PC-3 (cell line): ENCODE data around the gene RERG. TPM values are rescaled to one million over a fixed set of nuclear protein-coding genes. Genes with fewer than 3 reads are reported as not detected.

ENCODE experiments used
- ATAC-seq: fragments of 200-7000 bp; cut with Tn5 transposase; 2 replicates; pipeline ENCODE4 v1.9.1; 2020; ENCODE audit warnings: mild to moderate bottlenecking, moderate library complexity
- BruUV-seq: library from RNA; stranded (reverse); fragments of 400-500 nt; replicated peaks from 2 replicates; lab custom pipeline; 2021; lab: Mats Ljungman, UMichigan
- CTCF ChIA-PET: fragments of 300-600 bp; sonication (Branson Sonifier 250); formaldehyde crosslinking; loops from one replicate; lab custom pipeline; 2022; ENCODE audit warnings: antibody characterized with exemption; lab: Charles Lee
- POLR2A ChIA-PET: fragments of 300-600 bp; sonication (Branson Sonifier 250); formaldehyde crosslinking; loops from one replicate; lab custom pipeline; 2022; ENCODE audit warnings: antibody characterized with exemption; ENCODE audit not compliant: unreplicated experiment; lab: Charles Lee
- DNase-seq: peaks from one replicate; pipeline ENCODE4 v3.0.0-alpha.2; 2015
- H2AFZ ChIP-seq: fragments of 300-600 bp; sonication (generic); 2 replicates; pipeline ENCODE4 v1.6.0; 2016; ENCODE audit warnings: antibody characterized with exemption, low read length
- H3F3A ChIP-seq: fragments of 300-600 bp; sonication (generic); one replicate; pipeline ENCODE4 v1.6.0; 2017; ENCODE audit warnings: antibody characterized with exemption, low read length, control low read depth, mild to moderate bottlenecking; ENCODE audit not compliant: unreplicated experiment
- H3K27ac ChIP-seq: fragments of 300-600 bp; sonication (generic); 2 replicates; pipeline ENCODE4 v1.5.1; 2016; ENCODE audit warnings: mild to moderate bottlenecking, low read length
- H3K27me3 ChIP-seq: fragments of 300-600 bp; sonication (generic); 2 replicates; pipeline ENCODE4 v1.6.1; 2016; ENCODE audit warnings: low read length, mixed read lengths
- H3K36me3 ChIP-seq: fragments of 300-600 bp; sonication (generic); 2 replicates; pipeline ENCODE4 v1.6.1; 2016; ENCODE audit warnings: low read depth, mixed run types, low read length, mixed read lengths
- H3K4me1 ChIP-seq: fragments of 300-600 bp; sonication (generic); 2 replicates; pipeline ENCODE4 v1.5.1; 2016; ENCODE audit warnings: low read length; ENCODE audit not compliant: insufficient read depth
- H3K4me2 ChIP-seq: fragments of 300-600 bp; sonication (generic); 2 replicates; pipeline ENCODE4 v1.6.0; 2016; ENCODE audit warnings: low read length
- H3K4me3 ChIP-seq: fragments of 300-600 bp; sonication (generic); 2 replicates; pipeline ENCODE4 v1.5.1; 2016; ENCODE audit warnings: mild to moderate bottlenecking, low read length, mixed read lengths
- H3K79me2 ChIP-seq: fragments of 300-600 bp; sonication (generic); 2 replicates; pipeline ENCODE4 v1.6.1; 2017; ENCODE audit warnings: low read length, mixed read lengths
- H3K9ac ChIP-seq: fragments of 300-600 bp; sonication (generic); 2 replicates; pipeline ENCODE4 v1.6.0; 2016; ENCODE audit warnings: mild to moderate bottlenecking, low read length
- H3K9me2 ChIP-seq: fragments of 300-600 bp; sonication (generic); replicated peaks from 2 replicates; pipeline ENCODE4 v1.6.1; 2016; ENCODE audit warnings: mixed run types, low read length, mixed read lengths
- H3K9me3 ChIP-seq: fragments of 300-600 bp; sonication (generic); 2 replicates; pipeline ENCODE4 v1.6.1; 2016; ENCODE audit warnings: low read length, mixed read lengths
- H4K20me1 ChIP-seq: fragments of 300-600 bp; sonication (generic); 2 replicates; pipeline ENCODE4 v1.6.1; 2016; ENCODE audit warnings: low read length, mixed read lengths
- CTCF ChIP-seq: fragments of 300-600 bp; sonication (generic); conservative IDR thresholded peaks from 2 replicates; pipeline ENCODE4 v1.5.1; 2017; ENCODE audit warnings: antibody characterized with exemption, low read depth, mild to moderate bottlenecking, low read length
- EZH2 ChIP-seq: fragments of 300-600 bp; sonication (generic); IDR thresholded peaks from one replicate; pipeline ENCODE4 v1.6.1; 2017; ENCODE audit warnings: antibody characterized with exemption, mild to moderate bottlenecking, low read length; ENCODE audit not compliant: unreplicated experiment
- EZH2phosphoT487 ChIP-seq: fragments of 300-600 bp; sonication (generic); IDR thresholded peaks from 2 replicates; pipeline ENCODE4 v1.6.1; 2018; ENCODE audit warnings: mild to moderate bottlenecking, antibody characterized with exemption, low read length, borderline replicate concordance
- intact Hi-C: fragments of 100-400 bp; cut with micrococcal nuclease; formaldehyde crosslinking; loops from 2 replicates; pipeline ENCODE4 v1.9.0; 2023
- total RNA-seq: library from RNA; depleted of rRNA; stranded (reverse); fragments of >200 nt; gene quantifications from 2 replicates; pipeline ENCODE4 v1.2.3, GENCODE V29; 2014

The RERG gene
- total RNA-seq, 1 experiment from 2014 or later = not detected

GRCh38 chr12:15200641-15201040 lies 20.6 kb downstream of the RERG start:
- Histone ChIP-seq H3K9me2 (no peaks in the 10 kb centered on the region), H3K4me3 (no peak overlapping the region), H4K20me1 (no peaks in the 10 kb centered on the region), H3K4me1 (no peaks in the 10 kb centered on the region), H3K27me3 (peaks cover 17% of the 10 kb centered on the region; the same call in 1 of the 2 replicates), H3K9me3 (no peaks in the 10 kb centered on the region), H2AFZ (no peak overlapping the region), H3K79me2 (no peaks in the 10 kb centered on the region), H3K9ac (no peak overlapping the region), H3K27ac (no peak overlapping the region), H3F3A (no peaks in the 10 kb centered on the region), H3K4me2 (no peak overlapping the region), H3K36me3 (no peaks in the 10 kb centered on the region)
- ATAC-seq (no peak), DNase-seq (no peak)
- ChIA-PET CTCF (no interaction called here), POLR2A (no interaction called here)
- no TSS peak for BruUV-seq
- TF ChIP-seq CTCF (no peak), EZH2 (no peak), EZH2phosphoT487 (no peak)
- intact Hi-C loops = no loop called here

- no peak overlapping the region for H2AFZ ChIP-seq
- H4K20me1 ChIP-seq = no peaks in the 10 kb centered on the region
- no peak overlapping the region for H3K9ac ChIP-seq
- no TSS peak for BruUV-seq
- H3K4me1 ChIP-seq = no peaks in the 10 kb centered on the region
- ChIA-PET POLR2A (no interaction called here), CTCF (no interaction called here)
- H3K27me3 ChIP-seq = peaks cover 17% of the 10 kb centered on the region; the same call in 1 of the 2 replicates
- no peak overlapping the region for H3K4me2 ChIP-seq
- H3K36me3 ChIP-seq = no peaks in the 10 kb centered on the region
- H3K9me2 ChIP-seq = no peaks in the 10 kb centered on the region
- H3K27ac ChIP-seq = no peak overlapping the region
- no peak overlapping the region for H3K4me3 ChIP-seq
- ATAC-seq (no peak), DNase-seq (no peak)
- H3F3A ChIP-seq = no peaks in the 10 kb centered on the region
- TF ChIP-seq CTCF (no peak), EZH2phosphoT487 (no peak), EZH2 (no peak)
- H3K79me2 ChIP-seq = no peaks in the 10 kb centered on the region
- no peaks in the 10 kb centered on the region for H3K9me3 ChIP-seq
- intact Hi-C loops = no loop called here
Measured at GRCh38 chr12:15199930-15200329, 21.3 kb downstream of the RERG start.

GRCh38 chr12:15196678-15197505 lies 24.3 kb downstream of the RERG start:
- no peak for DNase-seq
- BruUV-seq = no TSS peak
- intact Hi-C loops = no loop called here
- Histone ChIP-seq H3K79me2 (no peaks in the 10 kb centered on the region), H3K27ac (no peak overlapping the region), H3F3A (no peaks in the 10 kb centered on the region), H3K36me3 (no peaks in the 10 kb centered on the region), H3K9me2 (no peaks in the 10 kb centered on the region), H4K20me1 (no peaks in the 10 kb centered on the region), H3K4me1 (no peaks in the 10 kb centered on the region), H3K27me3 (peaks cover 17% of the 10 kb centered on the region; the same call in 1 of the 2 replicates), H3K4me3 (no peak overlapping the region), H3K4me2 (no peak overlapping the region), H2AFZ (no peak overlapping the region), H3K9ac (no peak overlapping the region), H3K9me3 (no peaks in the 10 kb centered on the region)
- TF ChIP-seq EZH2 = no peak
- no peak for TF ChIP-seq EZH2phosphoT487
- TF ChIP-seq CTCF = no peak
- no peak for ATAC-seq
- ChIA-PET POLR2A (no interaction called here), CTCF (interaction anchor here (0.5 kb wide), 1 partner anchor 1670 kb away, joined by 5 read pairs; no protein-coding TSS in a partner anchor)
